Measurements from ENCODE around the gene OR2G3.

GRCh38 chr1:247605286-247605685, at the start of gene OR2G3:
- TF ChIP-seq POLR2A (IDR thresholded peaks at IDR 0.05; ENCODE audit: control extremely low read depth in 1 of 2, low read depth in 2 of 2, low read length in 2 of 2), result no peak
- TF ChIP-seq TBP (IDR thresholded peaks at IDR 0.05; ENCODE audit: low read depth, low read length), result no peak
- no peak for TF ChIP-seq EGR1 (IDR thresholded peaks at IDR 0.05; ENCODE audit: borderline replicate concordance, low read depth, low read length)
- no peak for TF ChIP-seq CTCF (IDR thresholded peaks at IDR 0.05; ENCODE audit: control extremely low read depth in 1 of 3, insufficient read depth in 1 of 3, low read depth in 1 of 3, low read length in 3 of 3)
- no peak for TF ChIP-seq EZH2 (IDR thresholded peaks at IDR 0.05; ENCODE audit: low read depth, low read length, severe bottlenecking)
- TF ChIP-seq, protein P1, sequence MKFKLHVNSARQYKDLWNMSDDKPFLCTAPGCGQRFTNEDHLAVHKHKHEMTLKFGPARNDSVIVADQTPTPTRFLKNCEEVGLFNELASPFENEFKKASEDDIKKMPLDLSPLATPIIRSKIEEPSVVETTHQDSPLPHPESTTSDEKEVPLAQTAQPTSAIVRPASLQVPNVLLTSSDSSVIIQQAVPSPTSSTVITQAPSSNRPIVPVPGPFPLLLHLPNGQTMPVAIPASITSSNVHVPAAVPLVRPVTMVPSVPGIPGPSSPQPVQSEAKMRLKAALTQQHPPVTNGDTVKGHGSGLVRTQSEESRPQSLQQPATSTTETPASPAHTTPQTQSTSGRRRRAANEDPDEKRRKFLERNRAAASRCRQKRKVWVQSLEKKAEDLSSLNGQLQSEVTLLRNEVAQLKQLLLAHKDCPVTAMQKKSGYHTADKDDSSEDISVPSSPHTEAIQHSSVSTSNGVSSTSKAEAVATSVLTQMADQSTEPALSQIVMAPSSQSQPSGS (IDR thresholded peaks at IDR 0.05; ENCODE audit: low read length), result no peak
- no peak for TF ChIP-seq RAD21 (IDR thresholded peaks at IDR 0.05 in 1 of 2, conservative IDR thresholded peaks at IDR 0.05 in 1 of 2; ENCODE audit: low read depth in 2 of 2, low read length in 2 of 2)
- no peak for TF ChIP-seq MAX (IDR thresholded peaks at IDR 0.05)
- TF ChIP-seq ASH2L (IDR thresholded peaks at IDR 0.05; ENCODE audit: low read length), result no peak
- TF ChIP-seq YY1 (IDR thresholded peaks at IDR 0.05; ENCODE audit: low read depth, low read length), result no peak
- no peak for TF ChIP-seq GTF2F1 (IDR thresholded peaks at IDR 0.05; ENCODE audit: borderline replicate concordance, low read depth, low read length)
- TF ChIP-seq POLR2AphosphoS5 (IDR thresholded peaks at IDR 0.05; ENCODE audit: low read depth, low read length), result no peak

Data from H1 (cell line).